COLO668 (cell line): Measurements from ENCODE around the gene ABL2.
"Not testable (repeated sequence)": the region's sequence is repeated elsewhere in the genome, so short reads cannot be mapped to it uniquely, and the experiment has no call there.

Source experiments
- DNase-seq: peaks from one replicate; lab custom pipeline; 2025; ENCODE audit not compliant: unreplicated experiment; lab: John Stamatoyannopoulos, UW

The ABL2 gene

GRCh38 chr1:179217943-179218507, 11.5 kb downstream of the ABL2 start:
- no peak for DNase-seq

- DNase-seq: not testable (repeated sequence)
Measured at GRCh38 chr1:179213317-179213716, 16.2 kb downstream of the ABL2 start.

GRCh38 chr1:179208681-179209477, 20.6 kb downstream of the ABL2 start:
- no peak for DNase-seq

- no peak for DNase-seq
Measured at GRCh38 chr1:179206812-179207211, 22.7 kb downstream of the ABL2 start.

- DNase-seq: no peak
Measured at GRCh38 chr1:179205284-179205683, 24.2 kb downstream of the ABL2 start.

GRCh38 chr1:179202161-179202560, 27.3 kb downstream of the ABL2 start:
- DNase-seq: no peak

GRCh38 chr1:179200586-179200985, 28.9 kb downstream of the ABL2 start:
- DNase-seq: no peak

- DNase-seq: no peak
Measured at GRCh38 chr1:179197690-179198297, 31.7 kb downstream of the ABL2 start.

GRCh38 chr1:179195857-179196256, 33.6 kb downstream of the ABL2 start:
- DNase-seq: not testable (repeated sequence)

- no peak for DNase-seq
Measured at GRCh38 chr1:179195376-179195775, 34.1 kb downstream of the ABL2 start.

GRCh38 chr1:179194068-179194537, 35.4 kb downstream of the ABL2 start:
- DNase-seq: no peak

GRCh38 chr1:179190861-179191260, 38.6 kb downstream of the ABL2 start:
- no peak for DNase-seq

- no peak for DNase-seq
Measured at GRCh38 chr1:179187735-179188471, 41.6 kb downstream of the ABL2 start.

GRCh38 chr1:179187043-179187442, 42.4 kb downstream of the ABL2 start:
- DNase-seq: no peak

GRCh38 chr1:179184403-179184802, 45.1 kb downstream of the ABL2 start:
- DNase-seq: no peak

- DNase-seq: no peak
Measured at GRCh38 chr1:179183857-179184256, 45.6 kb downstream of the ABL2 start.

GRCh38 chr1:179178950-179179349, 50.5 kb downstream of the ABL2 start:
- DNase-seq: no peak

GRCh38 chr1:179178183-179178582, 51.3 kb downstream of the ABL2 start:
- DNase-seq: no peak

GRCh38 chr1:179177615-179178014, 51.9 kb downstream of the ABL2 start:
- DNase-seq: no peak

- no peak for DNase-seq
Measured at GRCh38 chr1:179177182-179177581, 52.3 kb downstream of the ABL2 start.

- DNase-seq: no peak
Measured at GRCh38 chr1:179175011-179175841, 54.3 kb downstream of the ABL2 start.
